Activated T-cell treated with anti-CD3 and anti-CD28 coated beads for 4 hours (primary cell): ENCODE data around the gene BCKDK.
"Not testable (repeated sequence)": the region's sequence is repeated elsewhere in the genome, so short reads cannot be mapped to it uniquely, and the experiment has no call there.

Experiments used
- DNase-seq: peaks from one replicate; pipeline ENCODE4 v3.0.0-alpha.2; 2020

Gene BCKDK

GRCh38 chr16:31100876-31101641 is 7.1 kb upstream of the BCKDK start:
- not testable (repeated sequence) for DNase-seq

GRCh38 chr16:31105677-31106213 is 2.4 kb upstream of the BCKDK start:
- peak; percentile 70 for DNase-seq

- no peak for DNase-seq
Observed at GRCh38 chr16:31106509-31107464, 1.4 kb upstream of the BCKDK start.

GRCh38 chr16:31107465-31107867 is 720 bp upstream of the BCKDK start:
- DNase-seq: no peak

- no peak for DNase-seq
Observed at GRCh38 chr16:31108794-31109558, 790 bp downstream of the BCKDK start.

- no peak for DNase-seq
Observed at GRCh38 chr16:31109622-31110021, 1.4 kb downstream of the BCKDK start.

GRCh38 chr16:31110106-31111034 is 2.2 kb downstream of the BCKDK start:
- no peak for DNase-seq

- no peak for DNase-seq
Observed at GRCh38 chr16:31111881-31112466, 3.8 kb downstream of the BCKDK start.

- no peak for DNase-seq
Observed at GRCh38 chr16:31112711-31113110, 4.5 kb downstream of the BCKDK start.

- DNase-seq: no peak
Observed at GRCh38 chr16:31113121-31114120, 5.2 kb downstream of the BCKDK start.

GRCh38 chr16:31114468-31114867 is 6.3 kb downstream of the BCKDK start:
- no peak for DNase-seq

- DNase-seq: peak; percentile 95
Observed at GRCh38 chr16:31117384-31118222, 9.4 kb downstream of the BCKDK start, which contains the start of gene KAT8. Gene KAT8, plus strand, starts transcription at chr16:31117664. Its CDS starts 18 bp downstream, at chr16:31117682.

GRCh38 chr16:31118223-31119155 is 10.3 kb downstream of the BCKDK start:
- DNase-seq: no peak

GRCh38 chr16:31120129-31120528 is 11.9 kb downstream of the BCKDK start:
- DNase-seq: no peak

- DNase-seq: no peak
Observed at GRCh38 chr16:31125844-31126243, 17.7 kb downstream of the BCKDK start.

GRCh38 chr16:31127182-31127581 is 19.0 kb downstream of the BCKDK start:
- DNase-seq: no peak

- no peak for DNase-seq
Observed at GRCh38 chr16:31128711-31129567, 20.8 kb downstream of the BCKDK start.
